PC-9 (cell line): ENCODE results near the gene C19orf44. TPM values are rescaled to one million over a fixed set of nuclear protein-coding genes. Genes with fewer than 3 reads are reported as not detected.

Experiments used
- BruUV-seq: library from RNA; stranded (reverse); fragments of 400-500 nt; replicated peaks from 2 replicates; lab custom pipeline; 2021; lab: Mats Ljungman, UMichigan
- CTCF ChIA-PET: fragments of 300-600 bp; sonication (Branson Sonifier 250); formaldehyde crosslinking; loops from one replicate; lab custom pipeline; 2022; ENCODE audit warnings: antibody characterized with exemption; lab: Charles Lee
- POLR2A ChIA-PET: fragments of 300-600 bp; sonication (Branson Sonifier 250); formaldehyde crosslinking; loops from one replicate; lab custom pipeline; 2022; ENCODE audit warnings: antibody characterized with exemption; ENCODE audit not compliant: unreplicated experiment; lab: Charles Lee
- DNase-seq, 2 experiments: peaks; one replicate each; pipeline versions ENCODE4 v3.0.0 to v3.0.0-alpha.2; 2015 to 2022; ENCODE audit warnings: mixed read lengths in 1 of 2
- H2AFZ ChIP-seq: fragments of 200-600 bp; sonication (generic); 2 replicates; pipeline ENCODE4 v1.8.1; 2017; ENCODE audit warnings: antibody characterized with exemption
- H3F3A ChIP-seq: fragments of 200-600 bp; sonication (generic); 2 replicates; pipeline ENCODE4 v1.8.1; 2017; ENCODE audit warnings: antibody characterized with exemption, mild to moderate bottlenecking, low read depth; ENCODE audit not compliant: insufficient read depth
- H3K27ac ChIP-seq: fragments of 200-600 bp; sonication (generic); 2 replicates; pipeline ENCODE4 v1.6.1; 2016; ENCODE audit warnings: mixed run types
- H3K27me3 ChIP-seq: fragments of 200-600 bp; sonication (generic); 2 replicates; pipeline ENCODE4 v1.6.1; 2016; ENCODE audit warnings: low read depth, mixed run types; ENCODE audit not compliant: insufficient read depth
- H3K36me3 ChIP-seq: fragments of 200-600 bp; sonication (generic); 2 replicates; pipeline ENCODE4 v1.6.1; 2016; ENCODE audit warnings: low read depth, mixed run types
- H3K4me1 ChIP-seq: fragments of 200-600 bp; sonication (generic); replicated peaks from 2 replicates; pipeline ENCODE4 v1.6.1; 2016; ENCODE audit warnings: mixed run types; ENCODE audit not compliant: insufficient read depth
- H3K4me2 ChIP-seq: fragments of 200-600 bp; sonication (generic); 2 replicates; pipeline ENCODE4 v1.6.1; 2017; ENCODE audit warnings: mixed run types
- H3K4me3 ChIP-seq: fragments of 200-600 bp; sonication (generic); 2 replicates; pipeline ENCODE4 v1.6.1; 2016; ENCODE audit warnings: mixed run types
- H3K79me2 ChIP-seq: fragments of 200-600 bp; sonication (generic); 2 replicates; pipeline ENCODE4 v1.6.1; 2017; ENCODE audit warnings: low read depth, mixed run types
- H3K9me2 ChIP-seq: fragments of 200-600 bp; sonication (generic); 2 replicates; pipeline ENCODE4 v1.8.1; 2017; ENCODE audit warnings: mild to moderate bottlenecking; ENCODE audit not compliant: insufficient read depth
- H3K9me3 ChIP-seq: fragments of 200-600 bp; sonication (generic); 2 replicates; pipeline ENCODE4 v1.8.1; 2016; ENCODE audit warnings: low read depth; ENCODE audit not compliant: insufficient read depth
- H4K20me1 ChIP-seq: fragments of 200-600 bp; sonication (generic); 2 replicates; pipeline ENCODE4 v1.8.1; 2017; ENCODE audit not compliant: insufficient read depth
- EZH2 ChIP-seq: fragments of 200-600 bp; sonication (generic); IDR thresholded peaks from 2 replicates; pipeline ENCODE4 v1.8.0; 2017; ENCODE audit warnings: antibody characterized with exemption, low read depth
- intact Hi-C: fragments of 100-400 bp; cut with micrococcal nuclease; formaldehyde crosslinking; loops from one replicate; pipeline ENCODE4 v1.10.0; 2022; ENCODE audit not compliant: unreplicated experiment
- total RNA-seq: library from RNA; stranded (reverse); gene quantifications from 2 replicates; pipeline ENCODE4 v1.2.3, GENCODE V29; 2021
- TF ChIP-seq, protein P1 (sequence below): fragments of 200-600 bp; sonication (generic); conservative IDR thresholded peaks from 2 replicates; pipeline ENCODE4 v1.6.1; 2017; ENCODE audit warnings: mixed run types, antibody characterized with exemption, mild to moderate bottlenecking, moderate library complexity

The C19orf44 gene
- total RNA-seq, 1 experiment from 2014 or later, result 6.7 TPM

DNA sequence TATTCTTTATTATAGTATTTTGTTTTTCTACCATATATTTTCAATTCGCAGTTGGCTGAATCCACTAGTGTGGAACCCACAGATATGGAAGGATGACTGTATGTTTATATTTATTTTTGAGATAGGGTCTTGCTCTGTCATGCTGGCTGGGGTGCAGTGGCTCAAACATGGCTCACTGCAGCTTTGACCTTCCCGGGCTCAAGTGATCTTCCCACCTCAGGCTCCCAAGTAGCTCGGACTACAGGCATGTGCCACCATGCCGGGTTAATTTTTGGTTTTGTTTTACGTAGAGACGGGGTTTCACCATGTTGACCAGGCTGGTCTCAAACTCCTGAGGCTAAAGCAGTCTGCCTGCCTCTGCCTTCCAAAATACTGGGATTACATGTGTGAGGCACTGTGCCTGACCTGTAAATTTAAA, 66.4 kb downstream of the C19orf44 start:
- Histone ChIP-seq H3K4me3 (no peak overlapping the region), H4K20me1 (peaks cover 12% of the 10 kb centered on the region), H3K36me3 (peaks cover 21% of the 10 kb centered on the region), H3K27me3 (no peaks in the 10 kb centered on the region), H3F3A (peaks cover 26% of the 10 kb centered on the region), H3K9me3 (no peaks in the 10 kb centered on the region), H3K4me2 (no peak overlapping the region), H2AFZ (no peak overlapping the region), H3K79me2 (peaks cover 27% of the 10 kb centered on the region), H3K27ac (no peak overlapping the region), H3K9me2 (no peaks in the 10 kb centered on the region), H3K4me1 (peaks cover 13% of the 10 kb centered on the region)
- ChIA-PET CTCF (no interaction called here), POLR2A (no interaction called here)
- TF ChIP-seq, protein P1, sequence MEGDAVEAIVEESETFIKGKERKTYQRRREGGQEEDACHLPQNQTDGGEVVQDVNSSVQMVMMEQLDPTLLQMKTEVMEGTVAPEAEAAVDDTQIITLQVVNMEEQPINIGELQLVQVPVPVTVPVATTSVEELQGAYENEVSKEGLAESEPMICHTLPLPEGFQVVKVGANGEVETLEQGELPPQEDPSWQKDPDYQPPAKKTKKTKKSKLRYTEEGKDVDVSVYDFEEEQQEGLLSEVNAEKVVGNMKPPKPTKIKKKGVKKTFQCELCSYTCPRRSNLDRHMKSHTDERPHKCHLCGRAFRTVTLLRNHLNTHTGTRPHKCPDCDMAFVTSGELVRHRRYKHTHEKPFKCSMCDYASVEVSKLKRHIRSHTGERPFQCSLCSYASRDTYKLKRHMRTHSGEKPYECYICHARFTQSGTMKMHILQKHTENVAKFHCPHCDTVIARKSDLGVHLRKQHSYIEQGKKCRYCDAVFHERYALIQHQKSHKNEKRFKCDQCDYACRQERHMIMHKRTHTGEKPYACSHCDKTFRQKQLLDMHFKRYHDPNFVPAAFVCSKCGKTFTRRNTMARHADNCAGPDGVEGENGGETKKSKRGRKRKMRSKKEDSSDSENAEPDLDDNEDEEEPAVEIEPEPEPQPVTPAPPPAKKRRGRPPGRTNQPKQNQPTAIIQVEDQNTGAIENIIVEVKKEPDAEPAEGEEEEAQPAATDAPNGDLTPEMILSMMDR, result no peak
- TF ChIP-seq EZH2, result no peak
- BruUV-seq, result no TSS peak
- intact Hi-C loops, result no loop called here
- DNase-seq, result no peak

DNA sequence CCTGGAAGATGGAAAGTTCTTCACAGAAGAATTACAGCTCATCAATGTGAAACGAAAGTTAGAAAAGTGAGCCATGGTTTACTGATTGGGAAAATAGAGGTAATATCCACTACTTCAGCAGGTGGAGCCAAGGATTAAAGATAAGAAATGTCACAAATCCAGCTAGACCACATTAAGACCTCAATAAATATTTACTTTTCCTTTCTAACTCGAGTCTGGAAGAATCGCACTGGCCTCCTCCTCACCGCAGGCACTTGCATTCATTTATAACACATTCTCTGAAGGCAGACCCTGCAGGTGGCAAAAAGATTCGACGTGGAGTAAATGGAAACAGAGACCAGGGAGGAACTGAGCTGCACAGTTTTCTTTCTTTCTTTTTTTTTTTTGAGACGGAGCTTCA, 68.6 kb downstream of the C19orf44 start:
- no TSS peak for BruUV-seq
- peak in 1 of 2 experiments; percentile 78 for DNase-seq
- H2AFZ ChIP-seq, result no peak overlapping the region
- H3K27me3 ChIP-seq, result no peaks in the 10 kb centered on the region
- intact Hi-C loops, result loop anchor here (5.0 kb wide), 1 partner anchor 147 kb away; no protein-coding TSS in a partner anchor
- no peaks in the 10 kb centered on the region for H3K9me3 ChIP-seq
- H3K79me2 ChIP-seq, result peaks cover 44% of the 10 kb centered on the region
- H3K27ac ChIP-seq, result peak overlapping the region; percentile 38
- peaks cover 30% of the 10 kb centered on the region for H3K4me1 ChIP-seq
- H4K20me1 ChIP-seq, result peaks cover 12% of the 10 kb centered on the region
- CTCF ChIA-PET, result no interaction called here
- POLR2A ChIA-PET, result interaction anchor here (0.5 kb wide), 1 partner anchor 68 kb away, joined by 3 read pairs; no protein-coding TSS in a partner anchor
- peaks cover 44% of the 10 kb centered on the region for H3F3A ChIP-seq
- peak overlapping the region; percentile 40 for H3K4me2 ChIP-seq
- H3K36me3 ChIP-seq, result peaks cover 24% of the 10 kb centered on the region
- H3K9me2 ChIP-seq, result no peaks in the 10 kb centered on the region
- TF ChIP-seq EZH2, result no peak
- TF ChIP-seq, protein P1, result no peak; the same call in 1 of the 2 replicates
- H3K4me3 ChIP-seq, result no peak overlapping the region

DNA sequence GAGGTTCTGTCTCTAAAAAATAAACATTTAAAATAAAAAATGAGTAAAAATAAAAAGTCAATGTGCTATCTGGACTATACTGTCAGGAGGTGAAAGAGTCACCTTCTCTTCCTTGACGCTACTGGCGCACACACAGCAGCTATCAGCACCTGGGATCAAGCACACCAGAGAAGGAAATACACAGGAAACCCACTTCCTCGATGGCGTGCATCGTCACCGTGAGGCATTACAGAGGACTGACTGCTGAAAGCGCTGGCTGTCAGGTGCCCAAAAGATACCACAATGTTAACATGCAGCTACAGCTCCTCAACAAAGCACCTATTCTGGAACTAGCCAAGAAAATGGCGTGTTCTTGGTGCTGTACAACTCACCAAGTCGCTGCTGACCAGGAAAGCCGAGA, 70.0 kb downstream of the C19orf44 start:
- H3K4me3 ChIP-seq, result no peak overlapping the region
- peaks cover 12% of the 10 kb centered on the region for H4K20me1 ChIP-seq
- intact Hi-C loops, result loop anchor here (5.0 kb wide), 1 partner anchor 146 kb away; no protein-coding TSS in a partner anchor
- no TSS peak for BruUV-seq
- peaks cover 57% of the 10 kb centered on the region for H3K79me2 ChIP-seq
- no peaks in the 10 kb centered on the region for H3K9me3 ChIP-seq
- H2AFZ ChIP-seq, result no peak overlapping the region
- peaks cover 24% of the 10 kb centered on the region for H3K36me3 ChIP-seq
- H3K9me2 ChIP-seq, result no peaks in the 10 kb centered on the region
- POLR2A ChIA-PET, result no interaction called here
- CTCF ChIA-PET, result no interaction called here
- no peak overlapping the region for H3K4me2 ChIP-seq
- H3K4me1 ChIP-seq, result peaks cover 44% of the 10 kb centered on the region
- no peaks in the 10 kb centered on the region for H3K27me3 ChIP-seq
- no peak for DNase-seq
- no peak overlapping the region for H3K27ac ChIP-seq
- TF ChIP-seq EZH2, result no peak
- TF ChIP-seq, protein P1, result no peak
- peaks cover 57% of the 10 kb centered on the region for H3F3A ChIP-seq
